Germinal center (tissue), 1 donor: ENCODE measurements around the gene CD3E.
"Not testable (repeated sequence)": the region's sequence is repeated elsewhere in the genome, so short reads cannot be mapped to it uniquely, and the experiment has no call there.

Source experiments
- DNase-seq: peaks from one replicate; pipeline ENCODE4 v3.0.0; 2012; ENCODE audit warnings: mixed read lengths, low spot score

CD3E gene

DNA sequence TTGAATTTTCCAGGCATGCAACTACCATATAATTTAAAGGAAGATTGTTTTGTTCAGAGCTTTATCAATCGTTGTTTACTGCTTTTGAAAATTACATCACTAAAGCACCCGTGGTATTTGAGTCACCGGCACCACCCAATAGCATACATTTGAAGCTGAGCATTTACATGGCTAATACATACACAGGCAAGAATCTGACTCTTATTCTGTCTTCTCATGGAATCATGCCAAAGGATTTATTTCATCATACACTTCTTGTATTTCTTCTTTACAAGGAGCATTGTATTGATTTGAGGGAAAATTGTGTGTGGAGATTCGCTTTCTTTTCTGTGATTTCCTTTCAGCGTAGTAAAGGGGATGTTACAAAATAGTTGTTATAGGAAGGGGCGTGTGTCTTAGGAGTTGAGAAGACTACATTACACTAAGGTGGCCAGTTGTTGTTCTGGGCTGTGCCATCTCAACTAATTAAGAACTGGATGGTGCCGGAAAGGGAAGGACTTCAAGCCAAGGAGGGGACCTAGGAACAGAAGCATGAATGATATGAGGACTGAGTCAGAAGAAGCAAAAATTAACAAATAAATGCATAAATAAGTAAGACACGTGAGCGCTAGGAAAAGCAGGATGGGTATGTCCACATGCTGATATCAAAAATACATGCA, 12.9 kb upstream of the CD3E start:
- DNase-seq, result no peak

DNA sequence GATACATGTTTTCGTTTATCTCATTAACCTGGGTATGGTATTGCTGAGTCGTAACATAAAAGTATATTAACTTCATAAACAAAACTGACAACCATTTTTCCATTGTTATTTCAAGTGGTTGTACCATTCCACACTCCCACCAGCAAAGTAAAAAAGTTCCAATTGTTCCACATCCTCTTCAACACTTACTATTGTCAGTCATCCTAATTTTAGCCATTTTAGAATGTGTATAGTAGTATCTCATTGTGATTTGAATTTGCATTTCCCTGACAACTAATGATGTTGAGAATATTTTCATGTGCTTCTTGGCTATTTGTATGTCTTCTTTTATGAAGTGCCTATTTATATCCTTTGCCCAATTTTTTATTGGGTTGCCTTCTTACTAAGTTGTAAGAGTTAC, 10.5 kb upstream of the CD3E start:
- no peak for DNase-seq

DNA sequence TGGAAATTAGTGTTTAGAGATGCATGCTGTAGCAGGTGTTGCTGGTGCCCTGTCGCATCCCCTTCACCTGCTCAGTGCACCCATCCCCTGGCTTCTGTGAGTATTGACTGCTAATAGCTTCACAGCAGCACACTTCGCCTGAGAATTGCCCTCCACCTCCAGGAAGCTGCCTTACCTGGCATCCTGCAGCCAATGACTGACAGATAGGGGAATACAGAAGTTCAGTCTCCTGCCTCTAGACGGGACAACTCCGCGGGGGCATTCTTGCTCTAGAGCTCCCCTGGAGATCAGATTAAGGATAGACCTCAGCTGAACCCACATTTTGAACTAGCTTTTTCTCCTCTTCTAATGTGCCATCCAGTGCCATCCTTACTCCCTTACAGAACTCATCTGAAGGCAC, 9.3 kb upstream of the CD3E start:
- peak; percentile 19 for DNase-seq

DNA sequence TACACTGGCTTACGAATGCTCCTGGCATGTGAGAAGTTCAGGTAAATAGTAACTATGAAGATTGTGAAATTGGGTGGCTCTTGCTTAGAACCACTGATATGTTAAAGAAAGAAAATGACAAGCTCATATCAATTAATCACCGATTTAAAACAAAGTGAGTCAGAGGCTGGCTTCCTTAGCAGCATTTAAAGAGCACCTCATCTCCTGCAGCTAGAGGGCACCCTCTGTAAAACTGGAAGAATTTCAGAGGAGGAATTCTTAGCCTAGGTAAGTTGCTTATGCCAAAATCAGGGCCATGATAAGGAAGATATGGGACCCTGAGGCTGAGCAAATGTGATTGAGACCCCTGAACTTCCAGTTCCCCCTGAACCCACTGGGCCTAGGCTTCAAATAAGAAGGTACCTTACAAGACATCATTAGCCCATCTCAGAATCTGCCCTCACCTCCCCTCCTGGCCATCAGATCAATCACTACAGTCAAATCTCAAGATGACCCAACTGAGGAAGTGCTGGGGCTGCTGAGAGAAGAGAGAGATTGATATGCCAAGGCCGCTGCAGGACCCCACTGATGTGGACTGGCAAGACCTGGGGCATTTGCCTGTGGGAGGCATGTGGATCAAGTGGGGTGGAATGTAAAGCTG, 8.6 kb upstream of the CD3E start:
- DNase-seq, result no peak

DNA sequence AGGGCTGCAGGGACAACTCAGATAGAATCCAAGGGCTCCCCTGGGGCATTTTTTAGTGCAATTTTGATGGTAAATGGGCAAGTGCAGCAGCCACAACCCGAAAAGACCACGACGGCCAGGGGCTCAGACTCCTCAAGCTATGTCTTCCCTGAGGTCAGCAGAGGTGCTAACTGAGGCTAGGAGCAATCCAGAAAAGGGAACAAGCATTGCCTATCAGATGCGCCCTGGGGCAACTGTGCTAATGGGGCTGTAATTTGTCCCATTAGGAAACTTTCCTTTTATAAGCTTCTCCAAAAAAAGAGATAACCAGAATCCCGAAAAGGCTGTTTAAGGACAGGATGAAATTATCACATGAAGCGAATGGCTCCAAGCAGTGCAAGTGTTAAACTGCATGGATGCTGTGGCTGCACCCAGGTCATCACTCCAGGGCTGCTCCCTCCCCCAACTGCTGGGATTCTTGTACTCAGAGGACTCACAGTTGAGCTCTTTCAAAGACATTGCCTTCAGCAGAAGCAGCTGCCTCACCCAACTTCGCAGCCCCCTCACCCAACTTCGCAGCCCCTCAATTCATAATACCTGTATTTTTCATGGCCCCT, 2.8 kb upstream of the CD3E start:
- DNase-seq, result no peak

DNA sequence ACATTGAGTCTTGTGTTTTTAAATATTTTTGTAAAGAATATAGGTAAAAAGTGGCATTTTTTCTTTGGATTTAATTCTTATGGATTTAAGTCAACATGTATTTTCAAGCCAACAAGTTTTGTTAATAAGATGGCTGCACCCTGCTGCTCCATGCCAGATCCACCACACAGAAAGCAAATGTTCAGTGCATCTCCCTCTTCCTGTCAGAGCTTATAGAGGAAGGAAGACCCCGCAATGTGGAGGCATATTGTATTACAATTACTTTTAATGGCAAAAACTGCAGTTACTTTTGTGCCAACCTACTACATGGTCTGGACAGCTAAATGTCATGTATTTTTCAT, 333 bp upstream of the CD3E start:
- no peak for DNase-seq

DNA sequence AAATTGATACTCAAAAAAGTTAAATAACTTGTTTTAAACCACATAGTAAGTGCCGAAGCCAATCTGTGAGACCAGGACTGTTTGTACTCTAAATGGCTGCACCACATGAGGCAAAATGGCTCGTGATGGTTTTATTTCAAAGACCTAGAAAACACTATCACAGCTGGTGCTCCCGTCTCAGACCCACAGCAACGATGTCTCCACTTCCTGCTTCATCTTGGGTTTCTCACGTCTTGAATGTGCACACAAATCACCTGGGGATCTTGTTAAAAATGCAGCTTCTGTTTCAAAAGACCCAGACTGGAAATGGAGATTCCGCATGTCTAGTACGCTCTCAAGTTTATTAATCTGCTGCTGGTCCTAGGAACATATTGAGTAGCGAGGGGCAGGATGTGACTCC, 1.2 kb downstream of the CD3E start:
- DNase-seq, result no peak

DNA sequence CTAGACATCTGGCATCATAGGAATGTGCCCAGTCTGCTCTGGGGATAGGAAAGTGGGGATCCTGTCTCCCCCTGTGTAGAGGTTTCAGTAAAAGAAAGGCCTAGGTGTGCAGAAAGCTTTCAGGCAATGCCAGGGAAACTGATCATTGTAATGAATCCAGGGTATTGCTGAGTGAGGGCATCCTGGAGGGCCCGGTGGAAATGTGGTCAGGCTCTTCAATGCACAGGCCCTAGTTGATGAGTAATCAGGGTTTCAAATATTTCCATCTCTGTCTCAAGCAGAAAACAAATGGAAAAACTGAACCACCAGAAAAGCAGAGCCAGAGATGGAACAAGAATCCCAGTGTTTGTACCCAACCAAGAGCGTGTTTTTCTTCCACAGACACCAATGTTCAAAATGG, 2.0 kb downstream of the CD3E start:
- no peak for DNase-seq

DNA sequence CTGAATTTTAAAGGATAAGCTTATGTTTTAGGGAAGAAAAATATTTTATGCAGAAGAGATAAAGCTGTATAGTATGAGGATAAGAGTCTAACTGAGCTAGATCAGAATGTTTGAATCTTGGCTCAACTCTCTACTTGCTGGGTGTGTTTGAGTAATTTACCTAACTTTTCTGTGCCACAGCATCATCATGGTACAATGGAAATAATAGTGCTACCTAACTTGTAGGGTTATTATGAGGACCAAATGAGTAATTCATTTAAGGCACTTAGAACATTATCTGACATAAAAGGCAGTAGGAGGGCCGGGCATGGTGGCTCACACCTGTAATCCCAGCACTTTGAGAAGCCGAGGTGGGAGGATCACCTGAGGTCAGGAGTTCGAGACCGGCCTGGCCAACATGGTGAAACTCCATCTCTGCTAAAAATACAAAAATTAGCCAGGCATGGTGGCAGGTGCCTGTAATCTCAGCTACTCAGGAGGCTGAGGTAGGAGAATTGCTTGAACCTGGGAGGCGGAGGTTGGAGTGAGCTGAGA, 4.5 kb downstream of the CD3E start:
- DNase-seq, result not testable (repeated sequence)

DNA sequence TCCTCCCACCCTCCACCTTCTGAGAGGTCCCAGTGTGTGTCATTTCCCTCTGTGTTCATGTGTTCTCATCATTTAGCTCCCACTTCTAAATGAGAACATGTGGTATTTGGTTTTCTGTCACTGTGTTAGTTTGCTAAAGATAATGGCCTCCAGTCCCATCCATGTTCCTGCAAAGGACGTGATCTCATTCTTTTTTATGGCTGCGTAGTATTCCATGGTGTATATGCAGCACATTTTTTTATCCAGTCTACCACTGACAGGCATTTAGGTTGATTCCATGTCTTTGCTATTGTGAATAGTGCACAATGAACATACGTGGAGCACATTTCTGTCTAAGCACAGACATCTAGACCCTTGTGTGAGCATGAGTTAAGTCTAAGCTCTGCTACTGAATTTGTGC, 5.7 kb downstream of the CD3E start:
- no peak for DNase-seq

DNA sequence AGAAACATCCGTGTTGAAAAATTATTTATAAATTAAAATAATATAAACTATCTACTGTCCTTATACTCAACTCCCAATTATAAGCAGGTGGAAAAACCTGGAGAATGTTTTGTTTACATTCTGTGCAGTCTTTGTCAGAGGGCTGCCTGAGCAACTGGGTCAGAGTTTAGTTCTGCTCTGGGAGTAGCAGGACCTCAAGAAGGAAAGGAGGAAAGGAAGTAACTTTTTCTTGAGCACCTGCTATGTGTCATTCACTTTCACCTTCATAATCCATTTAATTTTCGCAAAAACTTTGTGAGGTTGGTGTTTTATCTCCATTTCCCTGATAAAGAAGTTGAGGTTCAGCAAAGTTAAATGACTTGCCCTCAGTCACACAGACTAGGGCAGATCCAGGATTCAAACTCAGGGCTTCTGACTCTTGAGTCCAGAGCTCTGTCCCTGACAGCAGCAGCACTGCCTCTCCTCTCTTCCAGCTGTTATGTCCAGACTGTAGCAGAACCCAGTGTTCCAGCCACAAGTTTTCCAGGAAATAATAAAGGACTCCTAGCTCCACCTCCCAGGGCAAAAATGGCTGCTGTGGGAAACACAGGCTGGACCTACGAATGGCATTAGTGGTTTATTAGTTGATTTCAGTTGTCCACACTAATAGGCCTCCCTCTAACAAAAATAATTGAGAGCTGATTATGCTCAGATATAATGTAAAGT, 6.4 kb downstream of the CD3E start:
- DNase-seq, result no peak

DNA sequence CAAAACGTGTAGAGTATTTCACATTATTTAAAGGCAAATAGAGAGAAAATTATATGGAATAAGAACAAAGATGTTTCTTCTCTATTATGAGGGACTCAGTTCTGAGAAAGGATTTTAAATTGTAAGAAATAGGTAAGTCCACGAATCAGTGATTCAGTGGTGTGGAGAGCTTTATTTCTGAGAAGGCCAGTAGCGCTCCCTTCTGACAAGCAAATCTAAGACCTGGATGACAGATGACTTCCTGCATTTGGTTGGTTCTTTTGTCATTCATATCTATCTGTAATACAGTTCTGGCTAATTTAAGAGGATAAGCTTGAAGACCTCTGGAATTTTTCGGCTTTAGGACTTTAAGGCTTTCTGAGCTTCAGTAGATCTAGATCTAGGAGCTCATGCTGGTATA, 7.0 kb downstream of the CD3E start:
- no peak for DNase-seq

DNA sequence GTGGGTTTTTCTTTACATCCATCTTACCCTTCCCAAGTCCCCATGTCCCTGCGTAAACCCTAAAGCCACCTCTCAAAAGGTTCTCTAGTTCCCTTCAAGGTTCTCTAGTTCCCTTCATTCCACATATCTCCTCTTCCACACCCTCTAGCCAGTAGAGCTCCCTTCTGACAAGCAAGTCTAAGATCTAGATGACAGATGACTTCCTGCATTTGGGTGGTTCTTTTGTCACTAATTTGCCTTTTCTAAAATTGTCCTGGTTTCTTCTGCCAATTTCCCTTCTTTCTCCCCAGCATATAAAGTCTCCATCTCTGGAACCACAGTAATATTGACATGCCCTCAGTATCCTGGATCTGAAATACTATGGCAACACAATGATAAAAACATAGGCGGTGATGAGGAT, 7.8 kb downstream of the CD3E start:
- no peak for DNase-seq

DNA sequence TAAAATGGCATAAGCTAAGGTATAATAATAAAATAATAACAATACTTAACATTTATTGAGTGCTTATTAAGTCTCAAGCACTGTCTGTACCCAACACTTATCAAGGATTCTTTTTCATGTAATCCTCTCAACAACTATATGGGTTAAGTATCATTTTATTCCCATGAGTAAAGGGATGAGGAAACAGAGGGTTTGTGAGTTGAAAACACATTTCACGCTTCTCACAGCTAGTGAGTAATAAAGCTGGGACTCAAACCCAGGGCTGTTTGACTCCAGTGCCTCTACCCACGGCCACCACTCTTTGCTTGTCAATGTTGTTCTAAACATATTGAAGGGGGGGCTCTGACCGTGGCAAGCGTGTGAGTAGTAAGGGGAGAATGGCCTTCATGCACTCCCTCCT, 8.7 kb downstream of the CD3E start:
- DNase-seq, result no peak

DNA sequence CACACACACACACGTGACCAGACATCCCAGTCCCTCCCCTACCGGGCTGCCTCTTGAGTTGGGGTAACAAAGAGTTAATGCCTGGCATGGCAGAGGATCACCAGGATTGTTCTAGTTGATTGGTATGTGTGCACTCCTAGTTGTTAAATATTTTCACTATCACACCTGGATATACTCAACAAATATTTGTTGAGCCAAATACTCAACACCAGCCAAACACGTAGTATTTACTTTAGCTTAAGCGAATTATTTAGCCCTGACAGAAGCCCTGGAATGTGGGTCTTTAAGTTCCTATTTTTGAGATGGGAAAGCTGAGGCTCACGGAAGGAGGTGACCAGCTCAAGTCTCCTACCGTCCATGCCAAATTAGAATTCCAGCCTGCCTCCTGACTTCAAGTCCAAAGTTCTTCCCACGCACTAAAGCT, 10.5 kb downstream of the CD3E start:
- no peak for DNase-seq

DNA sequence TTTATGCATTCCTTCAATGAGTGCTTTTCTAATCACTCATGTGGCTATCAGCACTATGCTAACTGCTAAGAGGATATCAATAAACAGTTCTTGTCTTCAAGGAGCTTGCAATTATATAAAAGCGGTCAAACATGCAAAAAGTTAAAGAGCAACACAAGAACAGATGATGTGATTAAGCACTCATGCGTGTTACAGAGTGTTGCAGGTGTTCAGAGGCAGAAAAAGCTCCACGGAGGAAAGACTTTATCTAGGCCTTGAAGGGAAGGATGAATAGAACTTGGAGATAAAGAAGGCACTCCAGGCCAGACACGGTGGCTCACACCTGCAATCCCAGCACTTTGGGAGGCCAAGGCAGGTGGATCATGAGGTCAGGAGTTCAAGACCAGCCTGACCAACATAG, 13.6 kb downstream of the CD3E start:
- DNase-seq, result no peak

DNA sequence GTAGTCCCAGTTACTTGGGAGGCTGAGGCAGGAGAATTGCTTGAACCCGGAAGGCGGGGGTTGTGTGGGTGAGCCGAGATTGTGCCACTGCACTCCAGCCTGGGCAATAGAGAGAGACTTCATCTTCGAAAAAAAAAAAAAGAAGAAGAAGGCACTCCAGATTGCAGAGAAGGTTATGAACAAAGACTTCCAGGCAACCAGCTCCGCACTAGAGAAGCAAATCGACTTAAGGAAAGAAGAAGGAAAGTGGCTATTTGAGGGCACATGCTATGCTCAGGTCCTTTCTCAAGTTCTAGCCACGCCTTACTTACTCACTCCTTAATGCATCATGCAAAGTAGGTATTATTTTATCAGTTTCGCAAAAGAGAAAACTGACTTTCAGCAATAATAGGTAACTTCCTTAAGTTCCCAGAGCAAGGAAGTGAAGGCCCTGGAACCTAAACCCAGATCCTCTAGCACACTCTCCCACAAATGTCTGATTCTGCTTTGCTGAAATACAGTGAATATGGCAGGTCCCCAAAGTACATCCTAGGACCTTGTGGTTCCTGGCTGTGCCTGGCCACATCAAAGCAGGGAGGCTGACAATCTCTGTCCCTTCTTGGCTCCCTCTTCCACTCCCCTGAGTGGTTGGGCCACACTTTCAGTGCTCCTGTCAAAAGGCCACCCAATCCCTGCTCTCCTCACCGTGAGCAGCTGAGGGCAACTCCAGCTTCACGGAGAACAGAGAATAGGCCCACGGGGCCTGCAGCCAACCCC, 14.2 kb downstream of the CD3E start:
- no peak for DNase-seq

DNA sequence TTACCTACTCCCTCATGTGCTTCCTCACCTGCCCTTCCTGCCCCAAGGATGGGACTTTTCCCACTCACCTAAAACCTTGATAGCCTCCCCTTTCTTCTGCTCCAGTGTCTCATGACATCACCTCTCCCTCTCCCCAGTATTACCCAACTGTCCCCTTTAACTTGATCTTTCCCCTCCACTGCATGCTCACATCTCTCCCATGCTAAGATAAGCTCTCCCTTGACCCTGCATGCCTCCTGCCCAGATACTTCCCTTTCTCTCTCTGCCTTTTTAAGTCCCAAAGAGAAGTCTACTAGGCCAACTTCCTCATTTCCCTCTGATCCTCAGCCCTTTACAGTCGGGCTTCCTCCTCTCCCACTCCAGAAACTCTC, 14.8 kb downstream of the CD3E start:
- DNase-seq, result no peak

DNA sequence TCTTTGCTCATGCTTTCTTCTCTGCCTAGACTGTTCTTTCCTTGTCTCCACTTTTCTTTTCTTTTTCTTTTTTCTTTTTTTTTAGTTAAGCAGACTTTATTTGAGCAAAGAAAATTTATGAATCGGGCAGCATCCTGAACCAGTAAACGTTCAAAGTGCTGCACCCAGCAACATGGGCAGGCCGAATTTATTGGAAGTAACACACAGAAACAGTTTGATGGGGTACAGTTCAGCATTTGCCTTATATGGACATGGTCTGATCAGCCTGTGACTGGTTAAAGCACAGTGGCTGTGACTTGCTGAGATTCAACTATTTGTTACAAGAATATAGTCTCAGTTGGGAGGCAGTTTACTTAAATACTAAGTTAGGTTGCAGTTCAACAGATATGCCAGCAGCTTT, 16.0 kb downstream of the CD3E start:
- DNase-seq, result no peak

DNA sequence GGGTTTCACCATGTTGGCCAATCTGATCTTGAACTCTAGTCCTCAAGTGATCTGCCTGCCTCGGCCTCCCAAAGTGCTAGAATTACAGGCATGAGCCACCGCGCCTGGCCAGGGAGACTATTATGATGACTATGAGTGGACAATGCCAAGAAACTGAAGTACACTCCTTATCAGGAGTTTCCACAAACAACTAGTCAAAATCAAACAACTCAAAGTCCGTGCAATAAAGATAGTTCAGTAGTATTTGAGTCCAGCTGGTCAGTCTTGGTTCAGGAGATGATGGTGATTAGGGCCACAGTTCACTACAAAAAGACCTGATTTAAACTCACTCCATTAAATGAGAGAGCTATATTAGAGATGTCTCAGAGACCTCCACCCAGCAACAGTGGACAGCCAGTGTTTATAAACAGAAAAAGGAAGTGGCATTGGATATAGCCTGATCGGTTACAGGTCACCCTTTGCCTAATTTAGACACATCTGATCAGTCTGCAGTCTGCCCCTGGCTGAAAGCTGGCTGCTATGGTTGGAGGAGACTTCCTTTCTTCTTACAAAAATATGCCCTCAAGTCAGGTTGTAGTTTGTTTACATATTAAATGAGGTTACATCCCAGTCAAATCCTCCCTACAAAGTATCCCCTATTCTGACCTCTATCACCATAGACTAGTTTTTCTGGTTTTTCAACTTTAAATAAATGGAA, 17.0 kb downstream of the CD3E start:
- no peak for DNase-seq

DNA sequence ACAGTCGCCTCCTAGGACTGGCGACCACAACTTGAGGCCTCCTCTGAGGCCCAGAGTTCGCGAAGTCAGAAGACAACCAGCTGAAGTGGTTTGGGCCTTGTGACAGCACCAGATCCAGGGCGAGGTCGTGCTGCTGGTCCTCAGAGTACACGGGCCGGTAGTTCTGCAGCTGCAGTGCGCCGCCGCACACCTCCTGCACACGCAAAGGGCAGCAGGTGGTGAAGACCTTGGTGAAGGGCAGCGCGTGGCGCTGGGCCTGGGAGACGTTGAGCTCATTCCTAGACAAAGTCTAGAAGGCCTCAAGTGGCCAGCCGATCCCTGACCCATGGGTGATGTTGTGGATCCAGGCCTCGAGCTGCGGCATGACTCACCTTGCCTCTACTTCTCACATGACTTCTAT, 18.2 kb downstream of the CD3E start:
- DNase-seq, result no peak

DNA sequence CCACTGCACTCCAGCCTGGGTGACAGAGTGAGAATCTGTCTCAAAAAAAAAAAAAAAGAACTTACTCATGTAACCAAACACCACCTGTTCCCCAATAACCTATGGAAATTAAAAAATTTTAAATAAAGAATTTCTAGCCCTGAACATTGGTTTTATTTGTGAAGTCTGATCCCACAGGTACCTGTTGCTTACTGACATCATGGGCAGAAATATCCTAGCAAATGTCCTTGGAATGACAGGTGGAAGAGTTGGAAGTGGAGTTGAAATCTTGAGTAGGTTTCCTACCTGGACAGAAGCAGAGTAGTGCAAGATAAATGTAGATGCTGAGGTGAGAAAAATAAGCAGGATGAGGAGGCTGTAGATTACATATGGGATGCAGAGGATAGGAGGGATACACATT, 20.8 kb downstream of the CD3E start:
- DNase-seq, result no peak
